Right kidney (tissue), 1 donor: ENCODE data around the gene HCRT.

ENCODE experiments used
- DNase-seq: peaks from one replicate; pipeline ENCODE4 v3.0.0-alpha.2; 2016

Gene HCRT

DNA sequence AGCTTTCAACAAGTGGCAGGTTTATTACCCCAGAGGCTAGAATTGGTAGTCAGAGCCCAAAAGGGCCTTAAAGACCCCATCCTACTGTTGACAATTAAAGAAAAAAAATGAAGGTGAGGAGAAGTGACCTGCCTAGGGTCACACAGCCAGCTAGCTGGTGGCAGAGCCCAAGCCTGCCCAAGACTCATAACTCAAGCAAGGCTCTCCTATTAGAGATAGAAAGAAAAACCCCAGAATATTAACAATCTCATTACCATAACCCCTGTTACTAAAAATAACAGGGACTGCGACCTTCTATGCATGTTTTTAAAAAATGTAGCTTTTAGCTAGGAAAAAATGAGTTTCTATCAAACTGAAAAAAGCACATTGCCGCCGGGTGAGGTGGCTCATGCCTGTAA is 48.6 kb downstream of the HCRT start:
- no peak for DNase-seq

DNA sequence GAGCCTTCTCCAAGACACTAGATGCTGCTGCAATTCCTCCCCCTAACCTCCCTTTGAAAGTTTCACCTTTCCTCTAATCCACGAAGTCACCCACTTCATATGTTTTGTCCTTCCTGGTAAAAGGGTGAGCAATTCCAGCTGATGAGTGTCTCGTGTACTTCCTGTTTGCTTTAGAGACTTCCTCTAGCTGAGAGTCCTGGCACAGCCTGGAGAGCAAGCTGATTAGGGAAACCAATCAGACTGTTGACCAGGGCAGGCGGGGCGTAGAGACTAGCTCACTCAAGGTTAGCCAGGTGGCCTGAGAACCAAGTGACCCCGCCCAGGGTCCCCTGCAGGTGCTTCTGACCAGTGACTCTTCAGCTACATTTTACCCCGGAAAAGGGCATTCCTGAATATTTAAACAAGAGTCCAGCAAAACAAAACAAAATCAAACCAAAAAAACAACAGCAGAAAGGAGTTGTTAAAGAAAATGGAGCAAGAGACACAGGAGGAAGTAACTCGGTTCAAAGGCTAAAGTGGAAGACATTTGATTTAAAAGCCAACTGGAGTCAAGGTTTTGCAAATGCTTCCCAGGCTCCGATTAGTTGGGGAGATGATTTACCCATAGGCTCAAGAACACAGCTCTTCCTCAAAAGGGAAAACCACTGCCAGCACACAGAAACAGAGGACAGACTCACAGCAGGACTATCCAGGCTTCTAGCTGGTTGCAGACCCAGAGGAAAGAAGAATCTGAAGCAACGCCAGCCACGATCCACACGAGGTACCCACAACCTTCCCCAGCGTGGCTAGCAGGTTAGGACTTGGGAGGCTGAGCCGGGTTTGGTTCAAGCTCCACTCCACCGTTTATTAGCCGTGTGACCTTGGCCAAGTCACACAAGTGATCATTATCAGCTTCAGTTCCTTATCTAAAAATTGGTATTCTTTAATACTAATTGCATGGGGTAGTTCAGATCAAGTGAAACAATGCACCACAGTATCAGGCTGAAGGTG is 49.3 kb downstream of the HCRT start:
- no peak for DNase-seq

DNA sequence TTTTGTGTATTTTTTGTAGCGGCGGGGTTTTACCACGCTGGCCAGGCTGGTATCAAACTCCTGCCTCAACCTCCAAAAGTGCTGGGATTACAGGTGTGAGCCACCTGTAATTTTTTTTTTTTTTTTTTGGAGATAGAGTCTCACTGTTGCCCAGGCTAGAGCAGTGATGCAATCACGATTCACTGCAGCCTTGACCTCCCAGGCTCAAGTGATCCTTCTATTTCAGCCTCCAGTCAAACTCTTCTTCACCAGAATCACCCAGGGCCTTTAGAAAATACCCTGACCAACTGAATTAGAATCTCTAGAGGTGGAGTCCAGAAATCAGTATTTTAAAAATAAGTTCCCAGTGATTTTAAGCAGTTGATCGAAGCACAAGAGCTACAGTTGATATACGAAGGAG is 50.1 kb downstream of the HCRT start:
- no peak for DNase-seq
